ENCODE results near the gene MRM3. TPM values are rescaled to one million over a fixed set of nuclear protein-coding genes. Genes with fewer than 3 reads are reported as not detected.
"Not testable (repeated sequence)": the region's sequence is repeated elsewhere in the genome, so short reads cannot be mapped to it uniquely, and the experiment has no call there.

Gene MRM3
- total RNA-seq, 1 donor from 2014 or later = 20.1 TPM

DNA sequence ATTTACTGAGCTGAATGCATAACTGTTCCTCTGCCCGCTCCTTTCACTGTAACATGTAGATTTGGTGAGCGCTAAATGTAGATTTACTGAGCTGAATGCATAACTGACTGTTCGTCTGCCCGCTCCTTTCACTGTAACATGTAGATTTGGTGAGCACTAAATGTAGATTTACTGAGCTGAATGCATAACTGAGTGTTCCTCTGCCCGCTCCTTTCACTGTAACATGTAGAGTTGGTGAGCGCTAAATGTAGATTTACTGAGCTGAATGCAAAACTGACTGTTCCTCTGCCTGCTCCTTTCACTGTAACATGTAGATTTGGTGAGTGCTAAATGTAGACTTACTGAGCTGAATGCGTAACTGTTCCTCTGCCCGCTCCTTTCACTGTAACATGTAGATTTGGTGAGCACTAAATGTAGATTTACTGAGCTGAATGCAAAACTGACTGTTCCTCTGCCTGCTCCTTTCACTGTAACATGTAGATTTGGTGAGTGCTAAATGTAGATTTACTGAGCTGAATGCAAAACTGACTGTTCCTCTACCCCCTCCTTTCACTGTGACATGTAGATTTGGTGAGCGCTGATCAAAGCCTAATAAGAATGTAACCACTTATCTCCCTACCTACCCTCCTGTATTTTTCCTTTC lies 26.7 kb upstream of the MRM3 start:
- not testable (repeated sequence) for DNase-seq

DNA sequence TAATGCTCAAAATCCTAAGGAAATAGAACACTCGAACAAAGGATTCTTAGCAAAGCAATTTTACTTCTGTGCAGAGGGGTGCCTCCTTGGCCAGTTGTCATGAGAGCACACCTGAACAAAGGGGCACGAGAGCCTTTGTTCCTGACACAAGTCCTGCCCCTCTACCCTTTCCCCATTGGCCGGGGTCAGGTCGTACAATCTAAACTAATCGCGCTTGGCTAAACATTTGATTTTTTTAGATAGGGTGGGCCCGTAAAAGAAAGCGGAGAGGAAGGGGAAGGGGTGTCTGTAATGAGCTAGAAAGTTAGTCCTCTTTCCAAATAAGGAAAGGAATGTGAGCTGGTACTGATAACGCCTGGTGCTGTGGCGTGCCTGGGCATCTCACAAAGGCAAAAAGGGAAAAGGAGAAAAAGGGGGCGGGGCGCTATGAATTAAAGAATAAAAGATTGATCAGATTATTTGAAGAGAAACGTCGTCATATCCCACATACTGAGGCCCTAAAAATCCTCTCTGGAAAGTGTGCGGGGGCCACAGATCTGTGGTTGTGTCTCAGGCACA lies 26.1 kb upstream of the MRM3 start:
- peak; percentile 50 for DNase-seq

DNA sequence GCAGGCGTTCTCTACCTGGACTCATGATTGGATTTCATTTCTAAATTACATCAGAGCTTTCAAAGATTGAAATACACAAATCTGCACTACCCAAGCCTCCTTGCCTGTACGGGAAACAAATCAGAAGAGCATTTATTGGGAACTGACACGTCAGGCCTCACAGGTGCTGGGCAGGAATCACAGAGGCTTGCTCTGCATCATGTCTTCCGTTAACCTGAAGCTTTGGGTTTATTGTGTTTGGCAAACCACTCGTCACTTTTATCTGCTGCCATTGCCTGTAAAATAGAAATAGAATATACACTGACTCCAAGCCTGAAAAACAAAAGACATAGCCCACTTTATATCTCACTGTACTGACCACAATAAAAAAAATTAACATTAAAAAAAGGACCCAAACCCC lies 22.2 kb upstream of the MRM3 start:
- DNase-seq = no peak

DNA sequence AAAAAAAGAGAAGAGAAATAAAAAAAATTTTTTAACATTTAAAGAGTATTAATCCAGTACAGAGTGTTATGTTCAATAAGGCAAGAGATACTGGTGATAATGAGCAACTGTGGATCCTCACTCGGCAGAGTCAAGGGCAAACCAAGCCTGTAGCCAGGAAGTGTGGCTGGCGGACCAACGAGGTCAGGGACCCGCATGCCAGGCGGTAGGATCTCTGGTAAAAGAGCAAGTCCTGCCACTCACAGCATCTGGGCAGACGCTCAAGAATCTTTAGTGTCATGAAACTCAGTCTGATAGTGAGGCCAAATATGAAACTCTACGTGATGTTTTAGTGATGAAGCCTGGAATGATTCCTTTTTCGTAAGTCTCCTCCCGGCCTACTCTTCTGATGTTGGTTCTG lies 21.8 kb upstream of the MRM3 start:
- no peak for DNase-seq

DNA sequence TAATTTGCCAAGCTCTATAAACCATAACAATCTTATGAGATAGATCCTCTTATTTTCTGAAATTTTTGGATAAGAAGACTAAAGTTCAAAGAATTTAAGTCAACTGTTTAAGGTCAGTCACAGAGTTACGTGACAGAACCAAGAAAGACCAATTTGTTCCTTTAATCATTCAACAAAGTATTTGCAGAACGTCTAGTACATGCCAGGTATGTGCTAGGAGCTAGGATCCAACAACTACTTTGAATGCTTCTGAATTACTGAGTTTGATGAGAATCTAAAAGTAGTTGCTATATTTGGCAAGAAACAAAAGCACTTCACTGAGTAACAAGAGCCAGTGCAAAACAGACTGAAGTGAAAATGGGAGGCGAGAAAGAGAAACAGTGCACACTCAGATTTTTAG lies 15.1 kb upstream of the MRM3 start:
- DNase-seq = no peak

DNA sequence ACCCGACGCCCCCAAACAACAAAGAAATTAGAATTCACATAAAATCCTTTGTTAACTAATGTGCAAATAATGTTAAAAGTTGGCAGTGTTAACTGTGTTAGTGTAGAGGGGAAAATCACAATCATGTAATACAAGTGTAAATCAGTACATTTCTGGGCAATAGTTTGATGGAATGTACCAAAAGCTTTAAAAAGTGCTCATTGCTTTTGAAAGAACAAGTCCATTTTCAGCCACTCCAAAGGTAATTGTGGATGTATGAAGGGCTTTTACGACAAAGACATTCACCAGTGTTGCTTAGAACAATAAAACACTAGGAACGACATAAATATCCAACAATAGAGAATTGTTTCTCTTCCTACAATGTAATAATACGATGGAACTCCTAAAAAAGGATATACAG lies 9.1 kb upstream of the MRM3 start:
- DNase-seq = no peak

DNA sequence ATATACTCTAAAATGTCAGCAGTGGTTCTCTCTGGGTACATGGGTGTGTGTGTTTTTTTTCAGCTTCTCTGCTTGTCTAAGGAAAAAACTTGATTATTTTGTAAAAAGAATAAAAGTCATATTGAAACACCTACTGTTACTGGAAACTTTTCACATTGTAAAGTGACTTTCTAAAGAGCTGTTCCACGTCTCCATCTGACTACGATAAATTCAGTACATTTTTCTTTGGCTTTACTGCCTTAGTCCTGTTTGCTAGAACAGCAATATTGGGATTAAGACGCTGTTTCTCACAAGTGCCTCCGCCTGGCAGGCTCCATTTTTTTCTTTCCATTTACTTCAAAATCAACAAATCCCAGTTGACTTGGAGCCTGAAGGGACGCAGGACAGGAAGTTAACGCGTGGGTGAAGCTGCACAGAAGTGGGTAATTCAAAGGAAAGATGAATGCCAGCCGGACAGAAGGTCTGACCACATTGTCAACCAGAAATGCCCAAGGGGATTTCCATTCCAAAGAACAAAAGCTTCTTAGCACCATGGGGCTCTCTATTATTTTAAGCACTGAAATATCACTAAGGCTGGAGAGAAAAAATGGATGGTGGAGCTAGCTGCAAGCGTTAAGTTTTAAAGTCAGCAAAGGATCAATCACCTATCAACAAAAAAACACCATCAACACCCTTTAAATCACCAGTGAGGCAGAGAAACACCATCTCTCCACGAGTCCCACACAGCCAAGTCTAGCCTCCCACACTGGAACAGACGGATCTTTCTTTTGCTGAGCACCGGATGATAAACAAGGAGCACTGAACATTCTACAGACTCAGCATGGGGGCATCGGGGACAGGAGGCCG lies 8.5 kb upstream of the MRM3 start:
- DNase-seq = peak; percentile 40

DNA sequence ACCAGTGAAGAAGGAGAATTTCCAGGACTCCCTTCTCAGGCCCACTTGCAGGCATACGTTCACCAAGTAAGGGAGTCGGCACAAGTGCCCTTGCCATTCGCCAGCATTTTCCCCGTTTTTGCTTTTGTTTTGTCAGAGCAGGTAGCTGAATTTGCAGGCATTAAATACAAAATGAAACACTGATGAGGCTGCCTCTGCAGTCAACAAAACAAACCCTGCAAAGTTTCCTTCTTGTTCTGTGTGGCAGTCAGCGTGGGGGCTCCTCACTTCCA lies 7.9 kb upstream of the MRM3 start:
- DNase-seq = no peak

DNA sequence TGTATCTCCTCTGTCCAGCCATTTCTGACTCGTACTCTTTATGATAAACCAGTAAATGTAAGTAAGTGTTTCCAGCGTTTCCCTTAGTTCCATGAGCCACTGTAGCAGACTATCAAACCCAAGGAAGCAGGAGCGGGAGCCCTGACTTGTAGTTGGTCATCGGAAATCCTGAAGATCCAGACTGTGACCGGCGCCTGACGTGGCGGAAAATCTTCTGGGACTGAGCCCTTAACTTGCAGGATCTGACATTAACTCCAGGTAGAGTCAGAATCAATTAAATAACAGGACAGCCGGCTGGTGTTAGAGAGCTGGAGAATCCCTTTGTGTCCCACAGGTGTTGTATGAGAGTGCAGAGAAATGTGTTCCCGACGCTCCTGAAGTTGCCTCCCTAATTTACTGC lies 4.1 kb upstream of the MRM3 start:
- DNase-seq = no peak

DNA sequence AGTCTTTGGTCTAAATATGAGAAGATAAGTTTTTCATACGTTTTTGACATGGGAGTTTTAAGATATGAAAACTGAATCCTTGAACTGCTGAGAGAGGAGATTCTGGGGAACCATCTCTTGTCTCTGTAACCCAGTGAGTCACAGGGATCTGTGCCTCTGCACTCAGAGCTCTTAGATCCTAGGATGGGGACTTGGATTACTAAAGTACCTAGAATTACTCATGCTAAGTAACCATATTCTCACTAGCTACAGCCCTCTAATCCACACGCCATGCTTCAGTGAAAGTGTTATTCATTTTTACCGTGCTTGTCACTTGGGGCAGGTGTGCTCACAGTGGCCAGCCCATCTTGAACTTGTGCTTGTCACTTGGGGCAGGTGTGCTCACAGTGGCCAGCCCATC lies 2.0 kb downstream of the MRM3 start:
- no peak for DNase-seq

DNA sequence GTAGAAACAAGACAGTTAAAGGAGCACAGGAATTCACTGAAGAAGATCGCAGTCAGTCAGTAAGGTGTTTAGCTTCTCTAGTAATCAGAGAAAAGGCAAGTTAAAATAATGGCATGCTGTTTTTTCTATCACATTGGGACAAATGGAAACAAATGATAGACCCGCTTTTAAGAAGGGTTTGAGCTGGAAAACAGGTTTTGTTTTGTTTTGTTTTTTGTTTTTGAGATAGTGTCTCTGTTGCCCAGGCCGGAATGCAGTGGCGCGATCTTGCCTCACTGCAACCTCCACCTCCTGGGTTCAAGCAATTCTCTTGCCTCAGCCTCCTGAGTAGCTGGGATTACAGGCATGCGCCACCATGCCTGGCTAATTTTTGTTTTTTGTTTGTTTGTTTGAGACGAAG lies 3.7 kb downstream of the MRM3 start:
- not testable (repeated sequence) for DNase-seq

DNA sequence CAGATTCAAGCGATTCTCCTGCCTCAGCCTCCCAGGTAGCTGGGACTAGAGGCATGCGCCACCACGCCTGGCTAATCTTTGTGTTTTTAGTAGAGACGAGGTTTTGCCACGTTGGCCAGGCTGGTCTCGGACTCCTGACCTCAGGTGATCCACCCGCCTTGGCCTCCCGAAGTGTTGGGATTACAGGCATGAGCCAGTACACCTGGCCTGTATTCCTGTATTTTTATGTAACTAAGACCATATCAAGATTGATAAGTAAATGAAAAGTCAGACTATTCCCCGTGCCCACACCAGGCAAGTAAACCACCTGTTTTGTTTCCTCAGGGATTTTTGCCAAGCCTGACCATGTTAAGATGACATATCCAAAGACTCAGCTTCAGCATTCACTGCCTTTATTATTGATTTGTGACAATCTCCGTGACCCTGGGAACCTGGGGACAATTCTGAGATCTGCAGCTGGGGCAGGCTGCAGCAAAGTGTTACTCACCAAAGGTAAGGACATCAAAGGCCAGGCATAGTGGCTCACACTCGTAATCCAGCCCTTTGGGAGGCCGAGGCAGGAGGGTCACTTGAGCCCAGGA lies 5.6 kb downstream of the MRM3 start:
- DNase-seq = no peak

DNA sequence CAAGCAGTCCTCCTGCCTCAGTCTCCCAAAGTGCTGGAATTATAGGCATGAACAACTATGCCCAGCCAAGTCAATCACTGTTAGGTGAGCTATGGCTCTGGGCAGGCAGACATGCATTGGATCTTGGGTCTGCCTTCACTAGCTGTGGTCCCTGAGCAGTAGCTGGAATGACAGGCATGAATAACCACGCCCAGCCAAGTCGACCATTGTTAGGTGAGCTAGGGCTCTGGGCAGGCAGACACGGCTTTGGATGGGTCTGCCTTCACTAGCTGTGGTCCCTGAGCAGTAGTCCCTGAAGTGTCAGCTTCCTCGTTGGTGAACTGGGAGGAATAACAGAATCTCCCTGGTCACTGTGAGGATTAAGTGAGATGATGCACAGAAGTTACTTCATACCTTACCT lies 6.4 kb downstream of the MRM3 start:
- DNase-seq = no peak

DNA sequence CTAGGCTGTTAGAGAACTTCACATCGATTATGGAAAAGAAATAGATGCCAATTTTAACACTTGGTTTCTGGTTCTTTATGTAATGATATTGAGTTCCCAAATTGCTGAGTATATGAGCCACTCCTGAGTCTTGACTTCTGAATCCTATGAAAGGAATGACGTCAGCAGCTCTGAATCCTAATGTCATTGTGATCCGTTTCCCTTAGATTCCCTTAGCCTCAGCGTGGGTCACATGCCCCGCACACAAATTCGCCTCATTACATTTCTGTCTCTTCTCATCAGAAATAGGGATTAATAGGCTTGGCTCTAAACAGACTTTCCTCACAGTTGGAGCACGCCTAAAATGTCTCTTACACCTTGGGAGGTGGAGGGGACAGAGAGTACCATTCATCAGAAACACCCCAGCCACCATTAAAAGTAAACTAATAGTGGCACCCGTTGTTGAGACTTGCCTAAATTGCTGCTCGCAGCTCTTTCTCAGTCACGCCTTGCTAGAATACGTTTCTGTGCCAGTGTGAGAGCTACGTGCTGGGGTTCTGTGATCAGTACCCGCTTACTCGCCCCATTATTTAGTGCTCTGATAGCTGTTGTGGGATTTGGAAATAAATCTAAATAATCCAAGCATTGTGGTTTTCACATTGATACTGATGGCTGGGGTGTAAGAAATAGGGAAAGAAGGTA lies 7.1 kb downstream of the MRM3 start:
- no peak for DNase-seq

DNA sequence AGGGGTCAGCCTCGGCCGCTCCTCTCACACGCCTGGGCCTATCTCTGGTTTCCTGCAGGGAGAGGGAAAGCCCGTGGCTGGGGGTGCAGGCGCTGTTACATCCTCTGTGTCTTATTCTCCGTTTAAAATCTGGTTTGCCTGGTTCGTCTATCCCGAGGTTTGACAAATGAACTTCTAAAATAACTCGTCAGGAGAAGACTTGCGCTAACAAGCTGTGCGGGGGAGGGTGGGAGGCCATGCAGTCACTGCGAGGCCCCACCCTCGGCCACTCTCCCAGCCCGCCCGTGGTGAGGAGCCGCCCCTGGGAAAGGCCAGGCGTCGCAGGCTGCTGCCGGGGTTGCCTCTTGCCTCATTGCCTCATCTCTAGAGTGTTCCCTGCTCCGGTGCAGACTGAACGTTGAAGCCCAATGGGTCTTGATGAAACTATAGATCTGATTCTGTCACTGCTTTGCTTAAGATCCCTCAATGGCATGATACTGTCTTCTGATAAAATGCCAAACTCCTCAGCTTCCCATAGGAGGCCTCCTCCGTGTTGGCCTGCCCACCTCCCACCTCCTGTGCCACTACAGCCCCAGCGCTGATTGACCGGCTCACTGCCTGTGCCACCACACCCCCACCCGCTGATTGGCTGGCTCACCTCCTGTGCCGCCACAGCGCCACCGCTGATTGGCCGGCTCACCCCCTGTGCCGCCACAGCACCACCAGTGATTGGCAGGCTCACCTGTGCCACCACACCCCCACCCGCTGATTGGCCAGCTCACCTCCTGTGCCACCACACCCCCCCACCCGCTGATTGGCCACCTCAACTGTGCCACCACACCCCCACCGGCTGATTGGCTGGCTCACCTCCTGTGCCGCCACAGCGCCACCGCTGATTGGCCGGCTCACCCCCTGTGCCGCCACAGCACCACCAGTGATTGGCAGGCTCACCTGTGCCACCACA lies 8.0 kb downstream of the MRM3 start:
- not testable (repeated sequence) for DNase-seq

DNA sequence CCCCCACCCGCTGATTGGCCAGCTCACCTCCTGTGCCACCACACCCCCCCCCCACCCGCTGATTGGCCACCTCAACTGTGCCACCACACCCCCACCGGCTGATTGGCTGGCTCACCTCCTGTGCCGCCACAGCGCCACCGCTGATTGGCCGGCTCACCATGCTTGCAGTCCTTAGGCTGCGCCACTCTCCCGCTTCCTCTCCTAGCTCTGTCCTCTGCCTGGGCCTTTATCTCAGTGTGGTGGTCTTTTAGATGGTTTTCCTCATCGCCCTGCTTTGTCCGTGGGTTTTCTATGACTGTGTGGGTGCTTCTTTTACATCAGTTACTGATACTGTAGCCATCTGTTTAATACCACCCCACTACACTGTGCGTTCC lies 8.7 kb downstream of the MRM3 start:
- not testable (repeated sequence) for DNase-seq

DNA sequence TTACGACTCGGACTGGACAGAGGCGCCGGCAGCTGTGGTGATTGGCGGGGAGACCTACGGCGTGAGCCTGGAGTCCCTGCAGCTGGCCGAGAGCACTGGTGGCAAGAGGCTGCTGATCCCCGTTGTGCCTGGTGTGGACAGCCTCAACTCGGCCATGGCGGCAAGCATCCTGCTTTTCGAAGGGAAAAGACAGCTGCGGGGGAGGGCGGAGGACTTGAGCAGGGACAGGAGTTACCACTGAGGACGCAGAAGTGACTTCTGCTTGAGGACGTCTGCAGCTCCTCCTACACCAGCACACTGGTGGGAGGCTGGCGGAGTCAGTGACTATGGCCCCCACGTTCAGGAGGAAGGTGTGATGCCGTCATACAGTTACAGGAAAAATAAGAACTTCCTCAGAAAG lies 9.7 kb downstream of the MRM3 start:
- no peak for DNase-seq

DNA sequence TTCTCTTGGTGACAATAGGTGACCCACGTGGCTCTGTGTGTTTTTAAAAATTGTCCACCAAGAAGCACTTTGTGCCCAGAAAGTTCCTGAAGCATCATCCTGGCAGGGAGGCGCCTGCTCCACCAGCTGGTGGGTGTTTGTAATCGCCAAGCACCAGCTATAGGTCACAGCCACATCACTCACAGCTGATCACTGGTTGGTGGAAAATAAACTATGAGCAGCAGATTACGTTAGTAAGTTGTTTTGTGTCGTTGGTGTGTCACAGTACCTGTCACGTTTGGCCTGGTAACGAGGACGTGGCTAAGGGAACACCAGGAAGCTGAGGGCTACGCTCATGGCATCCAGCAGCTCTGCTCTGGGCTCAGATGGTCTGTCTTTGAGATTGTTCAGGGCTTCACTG lies 10.1 kb downstream of the MRM3 start:
- DNase-seq = peak; percentile 55

DNA sequence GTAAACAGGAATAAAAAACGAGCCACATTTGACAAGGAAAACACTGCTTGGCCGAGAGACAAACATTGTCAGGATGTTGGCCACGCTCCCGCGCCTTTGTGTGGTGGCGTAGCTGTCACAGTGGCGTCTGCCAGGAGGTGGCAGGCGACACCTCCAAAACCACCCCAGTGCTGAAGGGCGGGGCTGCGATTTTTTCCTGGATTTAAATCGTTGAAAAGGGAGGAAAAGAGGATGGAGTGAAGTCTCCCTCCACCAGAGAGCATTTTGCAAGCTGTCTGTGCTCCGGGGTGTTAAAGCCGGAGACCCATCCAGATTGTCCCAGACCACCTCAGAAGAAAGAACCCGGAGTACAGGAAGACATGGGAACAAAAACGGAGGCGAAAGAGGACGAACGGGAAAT lies 12.7 kb downstream of the MRM3 start:
- DNase-seq = peak; percentile 89

DNA sequence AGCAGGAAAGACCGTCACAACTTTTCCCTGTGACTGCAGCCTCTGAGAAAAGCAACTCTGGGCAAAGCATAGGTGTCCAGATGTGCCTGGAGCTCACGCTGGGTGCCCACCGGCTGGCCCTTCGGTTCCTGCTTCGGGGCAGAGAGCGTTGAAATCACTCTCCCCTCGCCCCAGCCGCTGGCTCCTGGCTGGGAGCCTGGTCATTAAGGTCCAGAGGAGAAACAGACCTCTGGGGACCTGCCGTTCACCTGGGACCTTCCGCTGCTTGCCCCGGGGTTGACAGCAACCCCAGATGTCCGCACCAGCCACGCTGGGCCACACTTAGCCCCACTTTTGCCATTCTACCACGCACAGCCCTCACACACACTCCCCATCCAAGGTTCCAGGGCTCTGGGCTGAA lies 13.1 kb downstream of the MRM3 start:
- DNase-seq = no peak

DNA sequence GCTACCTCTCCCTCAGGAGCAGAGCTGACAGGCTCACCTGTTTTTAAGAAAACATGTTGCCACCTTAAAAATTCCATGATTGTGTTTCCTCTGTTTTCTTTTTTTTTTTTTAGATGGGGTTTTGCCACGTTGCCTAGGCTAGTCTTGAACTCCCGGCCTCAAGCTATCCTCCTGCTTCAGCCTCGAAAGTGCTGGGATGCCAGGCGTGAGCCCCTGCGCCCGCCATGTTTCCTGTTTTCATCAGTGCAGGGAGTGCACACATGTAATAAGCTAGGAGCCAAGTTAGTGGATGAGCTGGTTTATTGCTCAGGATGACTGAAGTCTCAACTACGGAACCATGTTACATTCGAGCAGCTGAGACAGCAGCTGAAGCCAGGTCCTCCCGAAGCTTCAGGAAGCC lies 13.6 kb downstream of the MRM3 start:
- DNase-seq = peak; percentile 24

DNA sequence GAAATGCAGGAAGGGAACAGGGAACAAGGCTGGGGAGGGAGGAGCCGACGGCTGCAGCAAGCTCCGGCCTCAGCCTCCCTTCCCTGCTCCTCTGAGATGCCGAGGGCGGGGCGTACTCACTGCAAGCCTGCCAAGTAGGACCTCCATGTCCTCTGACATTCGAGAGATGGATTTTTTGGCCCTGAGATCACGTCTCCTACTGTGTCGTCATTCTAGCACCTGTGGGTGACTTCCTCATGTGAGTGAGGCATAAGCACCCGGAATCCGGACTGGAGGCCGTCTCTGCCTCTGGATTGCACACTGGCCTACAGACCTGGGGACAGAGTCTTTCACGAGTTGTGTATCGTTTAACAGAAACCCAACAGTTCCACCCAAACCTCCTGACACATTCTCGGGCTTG lies 14.5 kb downstream of the MRM3 start:
- DNase-seq = no peak
